ENCODE results near the gene CPED1. TPM values are rescaled to one million over a fixed set of nuclear protein-coding genes. Genes with fewer than 3 reads are reported as not detected.

The CPED1 gene
- total RNA-seq, 1 donor from 2014 or later = 0.26 TPM

DNA sequence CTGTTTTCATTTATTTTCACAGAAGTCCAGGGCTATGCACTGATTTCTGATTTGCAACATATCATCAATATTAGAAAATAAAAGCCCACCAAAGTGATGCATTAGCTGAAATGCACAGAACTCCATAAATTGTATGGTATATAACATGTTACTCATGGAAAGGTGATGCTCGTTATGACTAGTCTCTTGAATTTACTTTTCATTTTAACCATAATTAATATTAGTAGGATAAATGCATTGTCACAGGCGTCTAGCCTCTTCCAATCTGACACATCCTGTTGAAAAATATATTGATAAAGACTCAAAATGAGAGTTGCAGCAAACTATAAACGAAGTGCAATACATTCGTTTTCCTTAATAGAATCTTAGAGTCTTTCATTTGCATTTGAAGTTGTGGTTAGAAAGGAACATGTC lies 92.4 kb downstream of the CPED1 start:
- no peaks in the 10 kb centered on the region for H3K36me3 ChIP-seq (ENCODE audit: control insufficient read depth, insufficient read depth, low read length)
- H3K27me3 ChIP-seq (ENCODE audit: control insufficient read depth, insufficient read depth, low read length) = no peaks in the 10 kb centered on the region
- no peak overlapping the region for H3K4me3 ChIP-seq (ENCODE audit: low read depth, low read length)
- TF ChIP-seq, protein P1, sequence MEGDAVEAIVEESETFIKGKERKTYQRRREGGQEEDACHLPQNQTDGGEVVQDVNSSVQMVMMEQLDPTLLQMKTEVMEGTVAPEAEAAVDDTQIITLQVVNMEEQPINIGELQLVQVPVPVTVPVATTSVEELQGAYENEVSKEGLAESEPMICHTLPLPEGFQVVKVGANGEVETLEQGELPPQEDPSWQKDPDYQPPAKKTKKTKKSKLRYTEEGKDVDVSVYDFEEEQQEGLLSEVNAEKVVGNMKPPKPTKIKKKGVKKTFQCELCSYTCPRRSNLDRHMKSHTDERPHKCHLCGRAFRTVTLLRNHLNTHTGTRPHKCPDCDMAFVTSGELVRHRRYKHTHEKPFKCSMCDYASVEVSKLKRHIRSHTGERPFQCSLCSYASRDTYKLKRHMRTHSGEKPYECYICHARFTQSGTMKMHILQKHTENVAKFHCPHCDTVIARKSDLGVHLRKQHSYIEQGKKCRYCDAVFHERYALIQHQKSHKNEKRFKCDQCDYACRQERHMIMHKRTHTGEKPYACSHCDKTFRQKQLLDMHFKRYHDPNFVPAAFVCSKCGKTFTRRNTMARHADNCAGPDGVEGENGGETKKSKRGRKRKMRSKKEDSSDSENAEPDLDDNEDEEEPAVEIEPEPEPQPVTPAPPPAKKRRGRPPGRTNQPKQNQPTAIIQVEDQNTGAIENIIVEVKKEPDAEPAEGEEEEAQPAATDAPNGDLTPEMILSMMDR (IDR thresholded peaks at IDR 0.05; ENCODE audit: insufficient read depth, low read length, severe bottlenecking) = no peak
- FAIRE-seq = no peak
- no peak for DNase-seq (ENCODE audit: low read depth)

DNA sequence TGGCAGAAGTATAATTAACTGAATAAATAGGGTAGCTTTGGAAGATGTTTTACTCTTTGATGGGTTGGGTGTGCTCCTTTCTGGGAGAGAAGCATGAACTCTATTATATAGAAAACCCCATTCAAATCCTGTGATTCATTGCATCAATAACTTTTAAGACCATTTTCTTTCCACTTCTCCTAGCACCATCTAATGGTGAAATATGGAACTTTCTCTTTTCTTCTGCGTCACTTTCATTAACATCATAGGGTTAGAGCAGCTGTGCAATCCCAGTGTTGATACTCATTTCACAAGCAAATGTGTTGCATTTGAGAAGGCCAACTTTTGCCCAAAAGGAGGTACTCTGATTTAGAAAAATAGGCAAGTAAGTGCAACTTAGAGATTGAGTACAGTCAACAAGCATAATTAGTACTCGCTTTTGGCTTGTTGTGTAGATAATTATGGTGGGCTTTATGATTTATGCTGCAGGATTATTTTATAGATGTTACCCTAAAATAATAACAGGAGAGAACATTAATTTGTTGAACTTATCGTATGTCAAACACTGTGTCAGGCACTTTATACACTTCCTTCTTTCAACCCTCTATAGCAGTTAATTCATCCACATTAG lies 92.9 kb downstream of the CPED1 start:
- no peaks in the 10 kb centered on the region for H3K36me3 ChIP-seq (ENCODE audit: control insufficient read depth, insufficient read depth, low read length)
- DNase-seq (ENCODE audit: low read depth) (peak; percentile 70), FAIRE-seq (no peak)
- no peaks in the 10 kb centered on the region for H3K27me3 ChIP-seq (ENCODE audit: control insufficient read depth, insufficient read depth, low read length)
- TF ChIP-seq, protein P1 (IDR thresholded peaks at IDR 0.05; ENCODE audit: insufficient read depth, low read length, severe bottlenecking) = peak; percentile 47
- no peak overlapping the region for H3K4me3 ChIP-seq (ENCODE audit: low read depth, low read length)

DNA sequence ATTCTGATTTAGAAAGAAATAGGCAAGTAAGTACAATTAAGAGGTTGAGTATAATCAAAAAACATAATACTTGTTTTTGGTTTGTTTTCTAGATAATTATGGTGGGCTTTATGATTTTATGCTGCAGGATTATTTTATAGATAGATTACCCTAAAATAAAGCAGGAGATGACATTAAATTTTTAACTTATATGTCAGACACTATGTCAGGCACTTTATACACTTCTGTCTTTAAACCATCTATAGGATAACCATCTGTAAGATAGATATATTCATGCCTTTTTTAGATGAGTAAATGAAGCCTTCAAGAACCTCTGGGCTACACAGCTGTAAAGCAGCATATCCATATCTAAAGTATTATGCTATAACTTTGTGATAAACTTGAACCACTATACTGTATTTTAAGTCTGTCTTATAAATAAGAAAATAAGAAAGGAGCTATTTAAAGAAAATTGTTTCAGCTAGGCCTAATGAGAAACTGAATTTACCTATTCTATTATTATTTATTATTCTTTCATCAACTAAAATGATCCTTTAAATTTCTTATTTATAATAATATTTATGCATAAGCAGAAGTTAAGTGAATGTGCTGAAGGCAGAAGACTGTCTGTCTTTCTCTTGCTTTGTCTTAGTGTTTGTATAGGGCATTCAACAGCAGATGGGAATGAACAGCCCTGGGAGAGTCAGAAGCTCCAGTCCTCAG lies 94.0 kb downstream of the CPED1 start:
- FAIRE-seq = no peak
- Histone ChIP-seq H3K4me3 (ENCODE audit: low read depth, low read length) (no peak overlapping the region), H3K36me3 (ENCODE audit: control insufficient read depth, insufficient read depth, low read length) (no peaks in the 10 kb centered on the region), H3K27me3 (ENCODE audit: control insufficient read depth, insufficient read depth, low read length) (no peaks in the 10 kb centered on the region)
- no peak for DNase-seq (ENCODE audit: low read depth)
- TF ChIP-seq, protein P1 (IDR thresholded peaks at IDR 0.05; ENCODE audit: insufficient read depth, low read length, severe bottlenecking) = no peak

DNA sequence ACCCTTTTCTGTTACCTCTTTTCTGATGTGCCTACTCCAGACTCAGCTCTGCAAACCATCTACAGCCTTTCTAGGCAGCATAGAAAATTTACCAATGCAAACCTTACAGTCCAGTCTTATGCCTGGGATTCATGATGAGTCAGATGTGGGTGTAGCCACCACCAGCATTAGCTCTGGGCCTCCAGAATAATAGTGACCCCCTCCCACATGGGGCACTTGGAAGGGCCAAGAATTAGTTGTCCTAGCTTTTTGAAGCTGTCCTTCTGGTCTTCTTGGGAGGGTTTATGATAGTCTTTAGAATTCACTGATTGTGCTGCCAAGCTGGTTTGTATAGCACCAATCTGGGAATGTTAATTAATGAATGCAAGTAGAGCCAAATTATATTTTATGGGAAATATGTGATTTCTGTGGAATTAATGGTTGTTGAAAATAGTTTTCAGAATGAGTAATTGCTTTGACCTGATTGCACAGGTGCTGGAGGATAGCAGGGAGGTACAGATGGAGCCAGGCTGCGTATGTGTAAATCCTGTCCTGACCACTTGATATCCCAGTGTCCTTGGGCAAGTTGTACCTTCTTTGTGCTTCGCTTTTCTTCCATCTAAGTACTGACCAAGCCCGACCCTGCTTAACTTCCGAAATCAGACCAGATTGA lies 94.8 kb downstream of the CPED1 start:
- Histone ChIP-seq H3K4me3 (ENCODE audit: low read depth, low read length) (no peak overlapping the region), H3K27me3 (ENCODE audit: control insufficient read depth, insufficient read depth, low read length) (no peaks in the 10 kb centered on the region)
- no peak for FAIRE-seq

DNA sequence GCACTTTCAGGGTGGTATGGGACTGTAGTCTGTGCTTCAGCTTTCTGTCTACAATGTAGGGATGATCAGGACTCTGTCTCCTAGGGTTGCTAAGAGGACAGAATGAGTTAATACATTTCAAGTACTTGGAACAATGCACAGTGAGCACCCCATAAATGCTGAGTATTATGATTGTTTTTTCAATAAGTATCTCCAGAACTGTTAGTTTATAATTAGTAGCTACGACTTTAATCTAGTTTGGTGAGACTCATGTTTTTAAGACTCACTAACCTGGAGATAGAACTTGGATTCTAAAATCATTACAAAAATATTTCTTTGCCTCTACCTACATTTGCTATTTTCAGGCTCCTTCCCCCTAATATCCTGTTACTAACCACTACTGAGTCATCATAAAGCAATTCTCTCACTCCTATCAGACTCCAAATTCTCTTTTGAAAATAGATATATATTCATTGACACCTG lies 95.3 kb downstream of the CPED1 start:
- no peaks in the 10 kb centered on the region for H3K36me3 ChIP-seq (ENCODE audit: control insufficient read depth, insufficient read depth, low read length)
- DNase-seq (ENCODE audit: low read depth) (peak; percentile 76), FAIRE-seq (no peak)
- H3K27me3 ChIP-seq (ENCODE audit: control insufficient read depth, insufficient read depth, low read length) = no peaks in the 10 kb centered on the region
- TF ChIP-seq, protein P1 (IDR thresholded peaks at IDR 0.05; ENCODE audit: insufficient read depth, low read length, severe bottlenecking) = no peak
- H3K4me3 ChIP-seq (ENCODE audit: low read depth, low read length) = no peak overlapping the region

More for the DNA sequence above, 94.8 kb downstream of the CPED1 start:
- TF ChIP-seq, protein P1 (IDR thresholded peaks at IDR 0.05; ENCODE audit: insufficient read depth, low read length, severe bottlenecking) = no peak
- no peaks in the 10 kb centered on the region for H3K36me3 ChIP-seq (ENCODE audit: control insufficient read depth, insufficient read depth, low read length)
- DNase-seq (ENCODE audit: low read depth) = peak; percentile 78
